Activated CD8-positive, alpha-beta T cell treated with anti-CD3 and anti-CD28 coated beads for 36 hours (primary cell): ENCODE measurements around the gene EN2. TPM values are rescaled to one million over a fixed set of nuclear protein-coding genes. Genes with fewer than 3 reads are reported as not detected.
A peak's percentile ranks its signal among the peaks of the same experiment; 100 is the strongest.

Source experiments
- ATAC-seq: fragments of 200-7000 bp; cut with Tn5 transposase; one replicate; pipeline ENCODE4 v1.10.0; 2021; ENCODE audit warnings: mild to moderate bottlenecking, moderate library complexity
- CTCF ChIA-PET: fragments of 350-600 bp; sonication (Branson Sonifier 250); formaldehyde crosslinking; loops from one replicate; lab custom pipeline; 2021; ENCODE audit warnings: antibody characterized with exemption; lab: Charles Lee
- POLR2A ChIA-PET: fragments of 350-600 bp; sonication (Branson Sonifier 250); formaldehyde crosslinking; loops from one replicate; lab custom pipeline; 2021; ENCODE audit warnings: antibody characterized with exemption; lab: Charles Lee
- DNase-seq: peaks from one replicate; pipeline ENCODE4 v3.0.0-alpha.2; 2020
- H3K27ac Mint-ChIP-seq: one replicate; pipeline ENCODE4 v1.8.0; 2021; ENCODE audit warnings: mild to moderate bottlenecking, mixed read lengths
- H3K27me3 Mint-ChIP-seq: one replicate; pipeline ENCODE4 v1.8.0; 2021; ENCODE audit warnings: mixed read lengths
- H3K36me3 Mint-ChIP-seq: one replicate; pipeline ENCODE4 v1.8.0; 2021; ENCODE audit warnings: low read depth, mixed read lengths
- H3K4me1 Mint-ChIP-seq: one replicate; pipeline ENCODE4 v1.8.0; 2021; ENCODE audit warnings: low read depth, mixed read lengths
- H3K4me3 Mint-ChIP-seq: one replicate; pipeline ENCODE4 v1.8.0; 2021; ENCODE audit warnings: mild to moderate bottlenecking, moderate library complexity, mixed read lengths
- H3K9me3 Mint-ChIP-seq: one replicate; pipeline ENCODE4 v1.8.0; 2021; ENCODE audit warnings: mixed read lengths
- CTCF ChIP-seq: fragments of 200-600 bp; IDR thresholded peaks from one replicate; pipeline ENCODE4 v1.8.0; 2022; ENCODE audit warnings: antibody characterized with exemption, mild to moderate bottlenecking
- intact Hi-C: fragments of 100-400 bp; cut with micrococcal nuclease; formaldehyde crosslinking; loops from one replicate; pipeline ENCODE4 v1.10.0; 2022
- total RNA-seq, 2 experiments: library from RNA; stranded (reverse); gene quantifications; one replicate each; pipeline ENCODE4 v1.2.3, GENCODE V29; 2021

EN2 gene
- total RNA-seq: not detected

- DNase-seq: no peak
- ChIA-PET CTCF (no interaction called here), POLR2A (no interaction called here)
- TF ChIP-seq CTCF: no peak
- no peaks in the 10 kb centered on the region for H3K9me3 Mint-ChIP-seq
- no peak for ATAC-seq
- no peaks in the 10 kb centered on the region for H3K36me3 Mint-ChIP-seq
- peaks cover 5% of the 10 kb centered on the region for H3K4me1 Mint-ChIP-seq
- intact Hi-C loops: loop anchor here (5.0 kb wide), 2 partner anchors 74 to 81 kb away; no protein-coding TSS in a partner anchor
- H3K27me3 Mint-ChIP-seq: peaks cover 69% of the 10 kb centered on the region
- peak within 1 kb of the TSS; percentile 44 for H3K4me3 Mint-ChIP-seq
- no peak within 1 kb of the TSS for H3K27ac Mint-ChIP-seq
These were observed at the start of gene EN2 for GRCh38 chr7:155458111-155458877. EN2 (plus strand) TSS chr7:155458129; CDS start chr7:155458378, 249 bp downstream.

GRCh38 chr7:155408651-155409586 lies 49.0 kb upstream of the EN2 start:
- POLR2A ChIA-PET: no interaction called here
- Mint-ChIP-seq H3K27me3 (peaks cover 24% of the 10 kb centered on the region), H3K4me3 (no peak overlapping the region), H3K36me3 (no peaks in the 10 kb centered on the region), H3K27ac (no peak overlapping the region), H3K4me1 (peaks cover 5% of the 10 kb centered on the region), H3K9me3 (no peaks in the 10 kb centered on the region)
- TF ChIP-seq CTCF: no peak
- CTCF ChIA-PET: no interaction called here
- DNase-seq (no peak), ATAC-seq (no peak)
- intact Hi-C loops: no loop called here

DNA sequence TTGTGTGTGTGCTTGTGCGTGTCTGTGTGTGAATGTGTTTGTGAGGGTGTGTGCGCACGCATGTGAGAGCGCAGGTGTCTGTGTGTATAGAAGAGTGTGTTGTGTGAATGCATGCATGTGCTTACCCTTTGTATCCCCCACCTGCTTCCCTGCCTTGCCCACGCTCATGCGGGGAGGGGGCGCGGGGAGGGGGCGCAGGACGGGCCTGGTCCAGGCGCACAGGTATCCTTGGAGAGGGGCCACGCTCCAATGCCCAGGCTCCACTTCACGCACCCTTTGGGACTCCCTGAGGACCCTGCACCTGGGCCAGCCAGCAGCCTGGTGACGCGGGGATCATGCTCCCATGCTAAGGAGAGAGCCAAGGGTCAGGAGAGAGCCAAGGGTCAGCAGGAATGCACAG lies 47.9 kb upstream of the EN2 start:
- Mint-ChIP-seq H3K9me3 (no peaks in the 10 kb centered on the region), H3K27me3 (peaks cover 21% of the 10 kb centered on the region), H3K36me3 (no peaks in the 10 kb centered on the region), H3K27ac (no peak overlapping the region), H3K4me1 (peaks cover 5% of the 10 kb centered on the region), H3K4me3 (no peak overlapping the region)
- ChIA-PET POLR2A (no interaction called here), CTCF (no interaction called here)
- no peak for TF ChIP-seq CTCF
- ATAC-seq (no peak), DNase-seq (no peak)
- intact Hi-C loops: no loop called here

DNA sequence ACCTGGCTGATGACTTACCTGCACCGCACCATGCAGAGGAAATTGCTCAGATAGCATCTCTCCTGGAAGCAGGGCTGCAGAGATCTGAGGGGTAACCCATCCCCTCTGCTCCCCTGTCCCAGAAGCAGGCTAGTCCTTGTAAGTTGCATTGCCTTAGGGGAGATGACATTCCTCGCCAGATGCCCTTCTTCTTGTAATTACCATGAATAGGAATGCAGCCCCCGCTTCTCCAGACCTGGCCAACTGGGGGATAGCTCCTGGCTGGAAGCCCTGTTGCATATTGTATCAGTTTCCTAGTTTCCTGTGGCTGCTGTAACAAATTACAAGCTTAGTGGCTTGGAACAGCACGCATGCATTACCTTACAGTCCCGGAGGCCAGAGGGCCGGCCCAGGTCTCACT lies 47.5 kb upstream of the EN2 start:
- POLR2A ChIA-PET: no interaction called here
- no peak for TF ChIP-seq CTCF
- no peak overlapping the region for H3K27ac Mint-ChIP-seq
- ATAC-seq (no peak), DNase-seq (no peak)
- no peaks in the 10 kb centered on the region for H3K36me3 Mint-ChIP-seq
- H3K4me3 Mint-ChIP-seq: no peak overlapping the region
- CTCF ChIA-PET: no interaction called here
- peaks cover 5% of the 10 kb centered on the region for H3K4me1 Mint-ChIP-seq
- intact Hi-C loops: no loop called here
- H3K9me3 Mint-ChIP-seq: no peaks in the 10 kb centered on the region
- H3K27me3 Mint-ChIP-seq: peaks cover 21% of the 10 kb centered on the region
